NCI-H1930 (cell line): ENCODE results near the gene ABT1.

Experiments
- DNase-seq, 2 experiments: peaks; one replicate each; lab custom pipeline; 2025; lab: John Stamatoyannopoulos, UW

Gene ABT1

DNA sequence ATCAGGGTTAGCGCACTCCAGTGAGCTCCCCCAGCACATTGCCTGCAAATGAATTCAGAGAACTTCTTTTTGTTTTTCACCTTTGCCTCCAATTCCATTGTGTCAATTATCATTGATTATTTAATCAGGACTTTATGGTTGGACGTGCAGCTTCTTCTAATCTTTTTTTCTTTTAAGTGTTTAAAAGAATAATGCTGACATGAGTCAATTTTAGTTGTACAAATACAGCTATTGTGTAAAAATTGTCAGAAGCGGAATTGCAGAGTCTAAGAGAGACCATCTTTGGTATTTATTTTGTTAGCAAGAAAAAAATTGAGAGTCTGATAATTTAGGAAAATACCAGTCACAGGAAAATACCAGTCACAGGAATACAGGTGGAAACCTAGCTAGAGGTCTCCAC, 5.5 kb downstream of the ABT1 start:
- DNase-seq, result no peak

DNA sequence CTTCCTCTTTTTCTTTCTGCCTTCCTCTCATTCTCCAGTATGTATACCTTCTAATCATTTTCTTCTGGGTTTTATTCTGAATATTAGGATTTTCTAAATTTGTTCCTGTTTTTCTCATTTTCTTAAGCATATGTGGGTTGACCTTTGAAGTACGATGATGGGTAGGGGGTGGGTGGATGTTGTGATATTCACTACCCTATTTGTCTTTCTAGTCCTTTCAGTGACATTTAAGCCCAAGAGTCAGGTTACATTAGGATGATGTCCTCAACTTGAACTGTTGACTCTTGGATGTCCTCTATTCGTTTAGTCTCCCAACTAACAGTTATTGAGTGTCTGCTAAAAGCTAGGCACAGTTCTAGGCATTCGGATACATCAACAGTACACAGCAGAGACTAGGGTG, 7.3 kb downstream of the ABT1 start:
- DNase-seq, result no peak

DNA sequence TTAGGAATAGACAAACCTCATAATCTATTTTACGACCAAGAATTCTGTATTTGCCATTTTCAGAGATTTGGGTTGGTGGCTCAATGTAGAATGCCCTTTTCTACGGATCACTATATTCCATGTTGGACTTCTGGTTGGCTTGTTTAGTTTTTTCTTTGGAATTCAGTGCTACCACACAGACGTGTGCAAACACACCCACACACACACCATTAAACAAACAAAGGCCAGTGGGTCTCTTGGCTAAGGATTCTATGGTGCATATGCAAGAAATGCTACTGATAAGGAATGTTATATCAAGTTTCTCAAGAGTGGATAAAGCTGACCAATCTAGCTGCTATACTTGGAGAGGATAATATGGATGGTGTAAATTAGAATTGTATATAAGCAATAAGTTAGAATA, 8.0 kb downstream of the ABT1 start:
- DNase-seq, result no peak

DNA sequence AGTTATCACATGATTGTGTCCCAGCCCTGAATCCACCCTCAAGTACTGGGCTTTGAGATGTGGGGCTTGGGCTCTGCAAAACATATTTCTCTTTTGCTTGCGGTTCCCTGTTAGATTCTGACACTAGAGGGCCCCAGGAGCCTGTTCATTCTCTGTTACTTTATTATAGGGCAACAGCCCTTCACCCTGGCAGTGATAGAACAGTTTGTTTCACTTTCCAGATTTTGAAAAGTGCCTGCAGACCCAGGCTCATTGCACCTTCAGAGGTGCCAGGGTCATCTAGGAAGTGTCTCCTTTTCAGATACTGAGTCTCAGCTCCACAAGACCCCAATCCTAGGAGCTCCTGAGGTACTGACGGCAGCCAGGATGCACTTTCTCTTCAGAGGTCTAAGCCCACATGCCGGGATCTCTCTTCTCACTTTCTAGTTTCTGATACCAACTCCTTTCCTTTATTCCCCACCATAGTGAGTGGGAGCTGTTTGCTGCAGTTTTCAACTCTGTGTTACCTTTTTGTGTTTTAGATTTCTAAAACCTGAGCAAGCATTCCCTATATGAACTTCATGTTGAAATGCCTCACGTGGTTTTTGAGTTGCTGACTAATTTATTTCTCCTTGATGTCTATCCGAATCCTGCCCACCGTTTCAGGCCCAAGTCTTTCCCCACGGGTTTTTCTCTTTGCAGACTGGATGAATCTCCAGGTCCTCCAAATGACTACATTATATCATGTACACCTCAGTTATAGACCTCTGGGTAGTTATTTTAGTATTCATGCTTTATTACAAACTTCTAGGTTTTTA, 10.9 kb downstream of the ABT1 start:
- DNase-seq, result peak; percentile 46 to 70

DNA sequence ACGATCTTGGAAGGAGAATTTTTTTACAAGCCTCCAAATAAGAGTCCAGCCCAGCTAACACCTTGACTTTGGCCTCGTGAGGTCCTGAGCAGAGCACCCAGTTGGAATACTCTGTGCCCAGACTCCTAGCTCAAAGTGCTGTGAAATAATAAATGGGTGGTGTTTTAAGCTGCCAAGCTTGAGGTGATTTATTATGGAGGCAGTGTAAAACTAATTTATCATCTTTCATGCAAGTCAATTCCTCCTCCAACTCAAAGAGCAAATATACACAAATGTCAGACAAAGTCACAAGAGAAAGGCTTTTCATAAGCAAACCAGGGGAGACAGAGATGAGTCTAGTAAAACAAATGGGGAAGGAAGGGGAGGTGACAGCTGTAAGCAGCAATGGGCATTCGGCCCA, 12.7 kb downstream of the ABT1 start:
- DNase-seq, result no peak

DNA sequence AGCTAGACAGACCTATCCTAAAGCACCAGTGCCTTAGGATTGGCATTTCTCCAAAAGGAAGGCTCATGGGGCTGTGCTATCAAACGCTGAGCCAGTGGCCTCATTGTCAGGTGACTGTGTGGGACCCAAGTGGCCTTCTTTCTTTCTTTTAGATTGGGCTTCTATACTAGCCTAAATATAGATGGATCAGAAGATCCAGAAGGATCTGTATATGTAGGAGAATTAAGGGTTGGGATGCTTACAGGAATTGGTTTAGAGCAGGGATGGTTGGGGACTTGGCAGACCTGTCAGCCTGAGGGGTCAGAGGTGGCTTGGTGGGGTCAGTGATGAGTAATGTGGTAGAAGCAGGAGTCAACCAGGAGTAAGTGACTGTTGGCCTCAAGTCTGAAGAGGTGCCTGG, 14.8 kb downstream of the ABT1 start:
- DNase-seq, result no peak

DNA sequence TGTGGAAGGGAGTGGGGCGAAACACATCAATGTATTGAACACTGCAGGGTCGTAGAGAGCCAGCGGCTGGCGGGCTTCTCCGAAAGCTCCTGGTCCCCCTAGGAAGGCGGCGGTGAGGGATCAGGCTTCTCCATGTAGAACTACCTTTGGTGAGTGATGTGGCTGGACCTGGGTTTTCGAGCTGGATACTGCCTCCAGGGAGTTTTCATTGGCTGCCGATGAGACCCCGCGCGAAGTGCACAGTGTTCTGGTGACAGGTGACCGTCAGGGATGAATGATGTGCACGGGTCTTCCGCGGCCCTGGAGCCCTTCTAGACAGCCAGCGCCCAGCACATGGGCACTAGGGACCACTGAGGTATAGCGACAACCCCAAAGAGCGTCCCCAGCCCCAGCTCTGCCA, 16.4 kb downstream of the ABT1 start:
- no peak for DNase-seq

DNA sequence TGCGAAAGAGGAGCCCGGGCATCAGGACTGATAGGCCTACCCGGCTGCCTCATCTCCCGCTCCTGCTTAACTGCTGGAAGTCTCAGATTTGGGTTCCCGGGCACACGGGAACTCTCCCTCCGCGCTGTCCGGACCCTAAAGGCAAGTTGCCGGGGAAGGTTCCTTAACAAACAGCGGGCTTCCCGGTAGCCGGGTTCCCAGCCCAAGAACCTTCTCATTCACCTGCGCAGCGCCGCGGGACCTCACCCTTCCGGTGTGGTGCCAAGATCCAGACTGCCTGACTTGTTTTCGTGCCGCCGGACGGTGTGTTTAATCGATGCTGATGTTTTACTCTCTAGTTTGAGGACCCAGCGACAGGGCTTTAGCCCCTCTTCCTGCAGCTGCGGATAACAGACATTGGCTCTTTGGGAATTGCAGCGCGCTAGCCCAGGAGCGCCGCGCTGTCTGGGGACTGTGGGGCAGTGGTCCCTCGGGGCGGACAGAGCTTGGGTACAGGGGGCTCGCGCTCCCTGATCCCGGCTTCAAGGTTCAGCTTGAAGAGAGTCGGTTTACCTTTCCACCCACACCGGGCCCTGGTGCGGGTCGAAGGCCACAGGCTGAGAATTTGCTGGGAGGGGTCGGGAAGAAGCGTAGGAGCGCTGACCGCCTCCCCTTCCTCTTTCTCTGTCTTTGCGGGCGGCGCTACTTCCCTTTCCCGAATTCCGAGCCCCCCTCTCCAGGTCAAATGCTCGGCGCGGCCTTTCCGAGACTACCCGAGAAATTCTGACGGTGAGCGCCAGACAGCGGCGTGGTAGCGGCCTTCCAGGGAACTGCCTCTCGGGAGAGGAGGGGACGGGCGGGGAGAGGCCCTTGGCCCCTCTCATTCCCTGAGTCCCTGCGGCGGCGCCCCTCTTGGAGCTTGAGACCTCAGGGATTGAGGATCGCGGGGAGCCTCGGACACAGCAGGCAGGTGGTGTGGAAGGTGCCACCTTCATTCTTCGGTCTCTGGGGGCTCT, 17.2 kb downstream of the ABT1 start:
- DNase-seq, result no peak

DNA sequence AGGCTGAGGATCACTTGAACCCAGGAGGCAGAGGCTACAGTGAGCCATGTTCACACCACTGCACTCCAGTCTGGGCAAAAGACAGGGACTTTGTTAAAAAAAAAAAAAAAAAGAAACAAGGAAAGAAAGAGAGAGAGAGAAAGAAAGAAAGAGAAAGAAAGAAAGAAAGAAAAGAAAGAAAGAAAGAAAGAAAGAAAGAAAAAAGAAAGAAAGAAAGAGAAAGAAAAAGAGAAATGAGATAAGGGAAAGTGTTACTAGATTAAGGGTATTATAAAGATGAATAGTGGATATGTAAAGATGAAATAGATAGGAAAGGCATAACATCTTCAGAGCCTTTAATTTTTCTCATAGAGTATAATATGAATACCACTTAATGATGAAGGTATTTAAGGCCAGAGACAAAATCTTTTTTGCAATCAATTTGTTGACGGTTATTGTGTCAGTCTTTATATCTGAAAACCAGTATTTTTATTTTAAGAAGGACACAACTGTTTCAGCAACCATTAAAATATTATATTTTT, 26.6 kb downstream of the ABT1 start:
- no peak for DNase-seq

DNA sequence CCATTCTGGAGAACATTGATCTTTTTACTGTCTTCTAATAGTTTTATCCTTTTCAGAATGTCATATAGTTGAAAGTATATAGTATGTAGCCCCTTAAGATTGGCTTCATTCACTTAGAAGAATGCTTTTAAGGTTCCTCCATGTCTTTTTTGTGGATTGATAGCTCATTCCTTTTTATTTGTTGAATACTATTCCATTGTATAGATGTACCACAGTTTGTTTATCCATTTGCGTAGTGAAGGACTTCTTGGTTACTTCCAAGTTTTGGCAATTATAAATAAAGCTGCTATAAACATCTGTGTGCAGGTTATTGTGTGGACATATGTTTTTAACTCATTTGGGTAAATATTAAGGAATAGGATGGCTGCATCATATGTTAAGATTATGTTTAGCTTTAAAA, 27.8 kb downstream of the ABT1 start:
- DNase-seq, result no peak

DNA sequence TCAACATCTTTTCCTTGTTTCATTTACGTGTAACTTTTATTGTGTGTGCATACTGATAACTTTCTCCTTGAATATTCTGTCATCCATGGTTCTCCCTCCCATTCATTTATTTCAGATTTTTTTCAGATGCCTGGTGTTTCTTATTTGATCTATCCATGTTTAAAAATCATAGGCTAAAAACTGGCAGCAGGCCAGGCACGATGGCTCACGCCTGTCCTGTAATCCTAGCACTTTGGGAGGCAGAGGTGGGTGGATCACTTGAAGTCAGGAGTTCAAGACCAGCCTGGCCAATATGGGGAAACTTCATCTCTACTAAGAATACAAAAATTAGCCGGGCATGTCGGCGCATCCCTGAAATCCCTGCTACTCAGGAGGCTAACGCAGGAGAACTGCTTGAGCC, 31.1 kb downstream of the ABT1 start:
- no peak for DNase-seq

DNA sequence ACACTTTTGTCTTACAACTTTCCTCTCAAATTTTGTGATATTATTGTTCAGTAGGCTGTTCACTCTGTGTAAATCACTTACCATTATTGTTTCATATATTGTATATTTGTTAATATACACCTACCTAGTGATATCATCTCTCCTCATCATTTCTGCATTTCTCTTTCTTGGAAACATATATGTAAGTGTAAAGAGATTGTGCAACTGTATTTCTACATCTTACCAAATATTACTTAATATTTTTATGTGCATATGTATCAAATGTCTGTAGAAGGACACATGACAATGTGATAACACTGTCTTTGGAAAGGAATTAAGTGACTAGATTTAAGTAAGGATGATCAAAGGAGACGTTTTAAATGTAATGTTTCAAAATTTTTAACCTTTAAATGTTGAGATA, 32.6 kb downstream of the ABT1 start:
- no peak for DNase-seq

DNA sequence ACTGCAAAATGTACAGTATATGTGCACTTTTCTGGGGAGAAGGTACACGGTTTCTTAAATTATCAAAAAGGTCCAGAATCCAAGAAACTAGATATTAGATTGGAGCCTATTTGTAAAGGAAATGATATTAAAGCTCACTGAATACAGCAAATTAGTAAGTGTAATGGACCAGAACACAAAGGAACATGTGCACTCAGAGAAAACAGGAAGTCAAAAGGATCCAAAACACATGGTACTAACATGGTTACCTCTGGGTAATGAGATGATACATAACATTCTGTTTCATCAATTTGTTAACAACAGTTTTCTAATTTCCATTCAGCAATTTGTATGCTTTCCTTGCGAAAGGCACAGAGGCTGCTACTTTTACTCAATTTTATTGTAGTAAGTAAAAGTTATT, 44.1 kb downstream of the ABT1 start:
- no peak for DNase-seq

DNA sequence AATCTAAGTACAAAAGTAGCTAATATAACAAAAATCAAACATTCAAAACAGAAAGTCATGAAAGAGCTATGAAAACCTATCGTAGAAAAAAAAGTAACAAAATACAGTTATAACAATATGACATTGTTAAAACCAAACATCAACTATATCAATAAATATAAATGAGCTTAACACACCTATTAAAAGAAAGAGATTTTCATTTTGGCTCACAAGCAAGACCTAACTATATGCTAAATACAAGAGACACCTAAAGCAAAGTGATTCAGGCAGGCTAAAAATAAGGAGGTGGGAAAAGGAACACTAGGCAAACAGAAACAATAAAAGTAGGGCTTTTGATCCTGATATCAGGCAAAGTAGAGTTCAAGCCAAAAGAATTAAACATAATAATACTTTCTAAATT, 49.3 kb downstream of the ABT1 start:
- DNase-seq, result no peak
